LNCaP clone FGC (cell line): Measurements from ENCODE around the gene PRKCE.

ENCODE experiments used
- DNase-seq: peaks from one replicate; pipeline ENCODE4 v3.0.0-alpha.2; 2011; ENCODE audit warnings: low read depth
- H3K4me3 ChIP-seq: 2 replicates; pipeline ENCODE4 v1.5.1; 2011; ENCODE audit warnings: mild to moderate bottlenecking, low read depth, low read length, control low read depth
- CTCF ChIP-seq: IDR thresholded peaks from 2 replicates; pipeline ENCODE4 v1.5.1; 2012; ENCODE audit warnings: mild to moderate bottlenecking; ENCODE audit not compliant: control insufficient read depth, insufficient read depth; ENCODE audit errors: extremely low read depth

Gene PRKCE

GRCh38 chr2:45716915-45717314 lies 65.4 kb downstream of the PRKCE start:
- no peak for TF ChIP-seq CTCF
- no peak for DNase-seq
- no peak overlapping the region for H3K4me3 ChIP-seq

- H3K4me3 ChIP-seq = no peak overlapping the region
- TF ChIP-seq CTCF = no peak
- no peak for DNase-seq
These were observed 68.7 kb downstream of the PRKCE start for GRCh38 chr2:45720210-45720609.

- no peak overlapping the region for H3K4me3 ChIP-seq
- TF ChIP-seq CTCF = no peak
- DNase-seq = no peak
These were observed 69.7 kb downstream of the PRKCE start for GRCh38 chr2:45721150-45721549.

DNA sequence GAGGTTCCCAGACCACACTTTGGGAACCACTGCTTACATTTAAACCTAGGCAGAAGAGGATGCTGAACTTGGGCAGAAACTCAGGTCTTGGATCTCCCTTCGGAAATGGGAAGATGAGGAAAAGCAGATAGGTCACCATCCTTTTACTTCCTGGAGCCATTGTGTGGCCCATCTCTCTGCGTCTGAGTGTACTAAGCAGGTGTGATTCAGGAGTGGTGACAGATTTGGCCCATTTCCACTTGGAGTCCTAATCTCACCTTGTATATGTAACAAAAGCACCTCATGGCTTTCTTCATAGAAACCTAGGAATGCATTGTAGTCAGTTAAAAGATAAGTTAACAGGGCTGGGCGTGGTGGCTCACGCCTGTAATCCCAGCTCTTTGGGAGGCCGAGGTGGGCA lies 71.0 kb downstream of the PRKCE start:
- no peak for DNase-seq
- TF ChIP-seq CTCF = no peak
- no peak overlapping the region for H3K4me3 ChIP-seq

- TF ChIP-seq CTCF = no peak
- no peak overlapping the region for H3K4me3 ChIP-seq
- no peak for DNase-seq
These were observed 72.4 kb downstream of the PRKCE start for GRCh38 chr2:45723857-45724256.

DNA sequence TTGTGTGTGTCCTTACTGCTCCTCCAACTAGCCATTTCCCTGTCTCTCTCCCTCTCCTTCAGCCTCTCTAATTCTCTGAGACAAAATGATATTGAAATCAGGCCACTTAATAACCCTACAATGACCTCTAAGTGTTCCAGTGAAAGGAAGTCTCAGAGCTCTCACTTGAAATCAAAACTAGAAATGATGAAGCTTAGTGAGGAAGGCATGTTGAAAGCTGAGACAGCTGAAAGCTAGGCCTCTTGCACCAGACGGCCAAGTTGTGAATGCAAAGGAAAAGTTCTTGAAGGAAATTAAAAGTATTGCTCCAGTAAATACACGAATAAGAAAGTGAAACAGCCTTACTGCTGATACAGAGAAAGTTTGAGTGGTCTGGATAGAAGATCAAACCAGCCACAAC lies 72.9 kb downstream of the PRKCE start:
- no peak overlapping the region for H3K4me3 ChIP-seq
- no peak for TF ChIP-seq CTCF
- DNase-seq = no peak

DNA sequence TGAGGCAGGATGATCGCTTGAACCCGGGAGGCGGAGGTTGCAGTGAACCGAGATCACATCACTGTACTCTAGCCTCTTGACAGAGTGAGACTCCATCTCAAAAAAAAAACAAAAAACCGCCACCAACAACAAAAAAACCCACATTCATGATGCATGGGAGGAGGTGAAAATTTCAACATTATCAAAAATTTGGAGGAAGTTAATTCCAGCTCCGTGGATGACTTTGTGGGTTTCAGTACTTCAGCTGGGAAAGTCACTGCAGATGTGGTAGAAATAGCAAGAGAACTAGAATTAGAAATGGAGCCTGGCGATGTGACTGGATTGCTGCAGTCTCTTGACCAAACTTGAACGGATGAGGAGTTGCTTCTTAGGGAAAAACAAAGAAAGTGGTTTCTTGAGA lies 74.3 kb downstream of the PRKCE start:
- TF ChIP-seq CTCF = no peak
- no peak overlapping the region for H3K4me3 ChIP-seq
- no peak for DNase-seq
